OCI-LY3 (cell line): ENCODE measurements around the gene PET100.

Experiments
- EZH2phosphoT487 ChIP-seq: fragments of 200-600 bp; shearing (Covaris generic); IDR thresholded peaks from 2 replicates; pipeline ENCODE4 v1.6.1; 2018; ENCODE audit warnings: antibody characterized with exemption, mixed run types, low read depth
- TF ChIP-seq, protein P1 (sequence below): fragments of 200-600, 300-600 bp; sonication (generic); IDR thresholded peaks from 2 replicates; pipeline ENCODE4 v1.5.1; 2014; ENCODE audit warnings: antibody characterized with exemption, low read length, low read depth

GRCh38 chr19:7624810-7625209 lies 4.8 kb upstream of the PET100 start:
- TF ChIP-seq, protein P1, sequence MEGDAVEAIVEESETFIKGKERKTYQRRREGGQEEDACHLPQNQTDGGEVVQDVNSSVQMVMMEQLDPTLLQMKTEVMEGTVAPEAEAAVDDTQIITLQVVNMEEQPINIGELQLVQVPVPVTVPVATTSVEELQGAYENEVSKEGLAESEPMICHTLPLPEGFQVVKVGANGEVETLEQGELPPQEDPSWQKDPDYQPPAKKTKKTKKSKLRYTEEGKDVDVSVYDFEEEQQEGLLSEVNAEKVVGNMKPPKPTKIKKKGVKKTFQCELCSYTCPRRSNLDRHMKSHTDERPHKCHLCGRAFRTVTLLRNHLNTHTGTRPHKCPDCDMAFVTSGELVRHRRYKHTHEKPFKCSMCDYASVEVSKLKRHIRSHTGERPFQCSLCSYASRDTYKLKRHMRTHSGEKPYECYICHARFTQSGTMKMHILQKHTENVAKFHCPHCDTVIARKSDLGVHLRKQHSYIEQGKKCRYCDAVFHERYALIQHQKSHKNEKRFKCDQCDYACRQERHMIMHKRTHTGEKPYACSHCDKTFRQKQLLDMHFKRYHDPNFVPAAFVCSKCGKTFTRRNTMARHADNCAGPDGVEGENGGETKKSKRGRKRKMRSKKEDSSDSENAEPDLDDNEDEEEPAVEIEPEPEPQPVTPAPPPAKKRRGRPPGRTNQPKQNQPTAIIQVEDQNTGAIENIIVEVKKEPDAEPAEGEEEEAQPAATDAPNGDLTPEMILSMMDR = no peak
- no peak for TF ChIP-seq EZH2phosphoT487
